ENCODE measurements around the gene ELMOD3. TPM values are rescaled to one million over a fixed set of nuclear protein-coding genes. Genes with fewer than 3 reads are reported as not detected.

Gene ELMOD3
- polyA plus RNA-seq, 1 experiment = 26.3 TPM

- POLR2A ChIA-PET = no interaction called here
- Histone ChIP-seq H3K4me3 (ENCODE audit: low read depth, low read length) (no peak overlapping the region), H3K36me3 (ENCODE audit: control insufficient read depth, insufficient read depth, low read length) (peaks cover 8% of the 10 kb centered on the region), H3K27me3 (ENCODE audit: control insufficient read depth, insufficient read depth, low read length) (no peaks in the 10 kb centered on the region)
- TF ChIP-seq CTCF (IDR thresholded peaks at IDR 0.05; ENCODE audit: insufficient read depth, low read depth, low read length) = no peak
- no peak for DNase-seq (ENCODE audit: low read depth)
- CTCF ChIA-PET = no interaction called here
Measured at GRCh38 chr2:85367180-85367579, 12.6 kb downstream of the ELMOD3 start.

GRCh38 chr2:85368921-85369320 lies 14.4 kb downstream of the ELMOD3 start:
- POLR2A ChIA-PET = no interaction called here

GRCh38 chr2:85369500-85369899 lies 14.9 kb downstream of the ELMOD3 start:
- H3K27me3 ChIP-seq (ENCODE audit: control insufficient read depth, insufficient read depth, low read length) = no peaks in the 10 kb centered on the region
- CTCF ChIA-PET = interaction anchor here (1.1 to 2.8 kb wide), 4 partner anchors 8 to 44 kb away, joined by 3 to 12 read pairs (median 8); no protein-coding TSS in a partner anchor
- H3K4me3 ChIP-seq (ENCODE audit: low read depth, low read length) = no peak overlapping the region
- no peak for TF ChIP-seq CTCF (IDR thresholded peaks at IDR 0.05; ENCODE audit: insufficient read depth, low read depth, low read length)
- no peak for DNase-seq (ENCODE audit: low read depth)
- peaks cover 5% of the 10 kb centered on the region; the same call in 1 of the 2 replicates for H3K36me3 ChIP-seq (ENCODE audit: control insufficient read depth, insufficient read depth, low read length)
- POLR2A ChIA-PET = no interaction called here

More at GRCh38 chr2:85368921-85369320, 14.4 kb downstream of the ELMOD3 start:
- Histone ChIP-seq H3K27me3 (ENCODE audit: control insufficient read depth, insufficient read depth, low read length) (no peaks in the 10 kb centered on the region), H3K36me3 (ENCODE audit: control insufficient read depth, insufficient read depth, low read length) (peaks cover 5% of the 10 kb centered on the region; the same call in 1 of the 2 replicates), H3K4me3 (ENCODE audit: low read depth, low read length) (no peak overlapping the region)
- no peak for TF ChIP-seq CTCF (IDR thresholded peaks at IDR 0.05; ENCODE audit: insufficient read depth, low read depth, low read length)
- DNase-seq (ENCODE audit: low read depth) = no peak
- CTCF ChIA-PET = interaction anchor here (1.1 to 2.8 kb wide), 2 partner anchors 11 to 45 kb away, joined by 4 to 12 read pairs; no protein-coding TSS in a partner anchor

DNA sequence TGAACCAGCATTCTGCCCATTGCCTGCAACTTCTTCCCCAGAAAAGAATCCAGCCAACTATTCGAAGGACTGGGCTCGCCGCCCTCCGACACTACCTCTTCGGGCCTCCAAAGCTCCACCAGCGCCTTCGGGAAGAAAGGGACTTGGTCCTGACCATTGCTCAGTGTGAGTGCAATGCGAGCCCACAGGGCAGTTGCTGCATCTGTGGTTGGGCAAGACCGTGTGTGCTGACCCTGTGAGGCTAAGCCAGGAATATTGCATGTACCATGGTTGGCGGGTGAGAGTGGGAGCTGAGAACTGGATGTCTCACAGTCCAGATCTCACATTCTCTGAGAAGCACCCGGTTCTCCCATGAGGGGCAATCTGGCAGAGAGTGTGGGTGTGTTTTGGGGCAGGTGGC lies 16.5 kb downstream of the ELMOD3 start:
- H3K4me3 ChIP-seq (ENCODE audit: low read depth, low read length) = no peak overlapping the region
- no peak for DNase-seq (ENCODE audit: low read depth)
- TF ChIP-seq CTCF (IDR thresholded peaks at IDR 0.05; ENCODE audit: insufficient read depth, low read depth, low read length) = no peak
- POLR2A ChIA-PET = no interaction called here
- no peaks in the 10 kb centered on the region for H3K27me3 ChIP-seq (ENCODE audit: control insufficient read depth, insufficient read depth, low read length)
- CTCF ChIA-PET = interaction anchor here (1.5 to 2.8 kb wide), 3 partner anchors 10 to 20 kb away, joined by 3 to 12 read pairs (median 11); no protein-coding TSS in a partner anchor
- peaks cover 5% of the 10 kb centered on the region; the same call in 1 of the 2 replicates for H3K36me3 ChIP-seq (ENCODE audit: control insufficient read depth, insufficient read depth, low read length)

DNA sequence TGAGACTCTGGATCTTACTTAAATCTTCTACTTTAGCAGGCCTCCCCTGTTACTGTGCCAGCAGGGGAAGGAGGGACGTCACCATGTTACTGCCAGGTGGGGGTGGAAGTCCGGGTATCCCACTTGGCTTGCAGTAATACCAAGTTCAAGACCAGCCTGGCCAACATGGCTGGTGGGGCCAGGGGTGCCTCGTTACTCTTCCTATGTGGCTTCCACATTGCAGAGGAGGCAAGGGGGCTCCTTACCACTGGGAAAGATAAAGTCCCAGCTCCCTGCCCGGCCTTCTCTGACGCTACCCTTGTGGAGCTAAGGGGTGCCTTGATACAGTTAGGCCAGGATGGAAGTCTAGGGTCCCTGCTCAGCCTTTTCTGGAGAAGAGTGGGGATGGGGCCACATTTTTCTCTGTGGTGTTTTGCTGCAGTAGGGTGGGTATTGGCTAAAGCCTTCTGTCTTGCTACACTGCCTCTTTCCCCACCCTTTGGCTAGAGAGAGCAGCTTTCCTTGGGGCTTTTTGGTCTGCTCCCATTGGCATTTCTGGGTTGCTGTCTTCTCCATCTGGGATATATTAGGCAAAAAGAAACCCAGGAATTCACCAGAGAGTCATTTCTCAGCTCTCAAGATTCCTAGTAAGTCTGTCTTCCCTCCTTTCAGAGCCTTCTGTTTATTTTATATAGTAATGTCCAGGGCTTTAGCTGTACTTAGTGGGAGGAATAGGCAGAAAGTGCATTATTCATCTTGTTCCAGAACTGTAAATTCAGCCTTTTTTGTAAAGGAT lies 21.9 kb downstream of the ELMOD3 start:
- Histone ChIP-seq H3K4me3 (ENCODE audit: low read depth, low read length) (no peak overlapping the region), H3K27me3 (ENCODE audit: control insufficient read depth, insufficient read depth, low read length) (no peaks in the 10 kb centered on the region), H3K36me3 (ENCODE audit: control insufficient read depth, insufficient read depth, low read length) (peaks cover 3% of the 10 kb centered on the region)
- peak; percentile 66 for DNase-seq (ENCODE audit: low read depth)
- CTCF ChIA-PET = interaction anchor here (0.5 to 1.3 kb wide), 4 partner anchors 10 to 176 kb away, joined by 3 read pairs; no protein-coding TSS in a partner anchor
- POLR2A ChIA-PET = no interaction called here
- TF ChIP-seq CTCF (IDR thresholded peaks at IDR 0.05; ENCODE audit: insufficient read depth, low read depth, low read length) = no peak
